Thoracic aorta (tissue), 2 donors: Measurements from ENCODE around the gene AZGP1. TPM values are rescaled to one million over a fixed set of nuclear protein-coding genes. Genes with fewer than 3 reads are reported as not detected.

Source experiments
- ATAC-seq: fragments of 150-250 bp; one replicate; pipeline ENCODE4 v1.8.0; 2017; ENCODE audit warnings: low read depth; ENCODE audit not compliant: insufficient number of reproducible peaks, low FRiP score
- DNase-seq: peaks from one replicate; pipeline ENCODE4 v3.0.0-alpha.2; 2020; ENCODE audit warnings: low spot score
- H3K27ac ChIP-seq, 2 donors: fragments of 200-600 bp; sonication (generic); 1 replicate in 1 of 2; 2 replicates in 1 of 2; pipeline ENCODE4 v1.5.1; 2016; ENCODE audit warnings: mild to moderate bottlenecking in 2 of 2, moderate library complexity in 2 of 2
- H3K27me3 ChIP-seq: fragments of 200-600 bp; sonication (generic); replicated peaks from 2 replicates; pipeline ENCODE4 v1.6.0; 2016; ENCODE audit warnings: mild to moderate bottlenecking; ENCODE audit not compliant: insufficient read depth
- H3K36me3 ChIP-seq: fragments of 200-600 bp; sonication (generic); one replicate; pipeline ENCODE4 v1.5.1; 2016
- H3K4me1 ChIP-seq, 2 donors: fragments of 200-600 bp; sonication (generic); 1 replicate in 1 of 2; 2 replicates in 1 of 2; pipeline versions ENCODE4 v1.5.1 to v1.6.0; 2016; ENCODE audit warnings: low read depth in 2 of 2, mild to moderate bottlenecking in 1 of 2; ENCODE audit not compliant: control insufficient read depth in 1 of 2
- H3K4me3 ChIP-seq: fragments of 200-600 bp; sonication (generic); 2 replicates; pipeline ENCODE4 v1.5.1; 2016; ENCODE audit warnings: mild to moderate bottlenecking
- H3K9me3 ChIP-seq: fragments of 200-600 bp; sonication (generic); 2 replicates; pipeline ENCODE4 v1.5.1; 2016
- total RNA-seq, 2 donors: library from RNA; depleted of rRNA; stranded (reverse); fragments of >200 nt; gene quantifications; one replicate each; pipeline versions ENCODE4 v1.1.0 to v1.2.3, GENCODE V29; 2016
- TF ChIP-seq, protein P1 (sequence below): fragments of 200-600 bp; sonication (generic); IDR thresholded peaks from one replicate; pipeline ENCODE4 v1.5.1; 2019; ENCODE audit warnings: antibody characterized with exemption

The AZGP1 gene
- total RNA-seq, 2 donors from 2014 or later: 2.3 TPM; not detected in 1

DNA sequence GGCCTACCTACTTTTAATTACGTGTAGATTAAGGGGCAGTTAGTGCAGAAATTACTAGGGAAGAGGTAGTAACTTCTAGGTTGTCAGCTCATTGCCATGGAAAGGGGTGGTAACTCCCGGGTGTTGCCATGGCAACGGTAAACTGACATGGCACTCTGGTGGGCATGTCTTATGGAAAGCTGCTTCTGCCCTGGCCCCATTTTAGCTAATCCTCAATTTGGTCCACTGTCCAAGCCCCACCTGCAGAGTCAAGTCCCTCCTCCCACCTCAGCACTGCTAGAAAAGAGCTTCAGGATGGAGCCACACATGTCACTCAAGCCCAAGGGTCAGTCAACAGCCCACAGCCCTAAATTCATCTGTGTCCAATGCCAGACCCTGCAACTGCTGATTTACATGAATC lies 32.1 kb upstream of the AZGP1 start:
- DNase-seq (no peak), ATAC-seq (no peak)
- Histone ChIP-seq H3K36me3 (no peaks in the 10 kb centered on the region), H3K9me3 (no peaks in the 10 kb centered on the region), H3K27ac (no peak overlapping the region), H3K27me3 (no peaks in the 10 kb centered on the region), H3K4me3 (no peak overlapping the region), H3K4me1 (no peaks in the 10 kb centered on the region)
- TF ChIP-seq, protein P1, sequence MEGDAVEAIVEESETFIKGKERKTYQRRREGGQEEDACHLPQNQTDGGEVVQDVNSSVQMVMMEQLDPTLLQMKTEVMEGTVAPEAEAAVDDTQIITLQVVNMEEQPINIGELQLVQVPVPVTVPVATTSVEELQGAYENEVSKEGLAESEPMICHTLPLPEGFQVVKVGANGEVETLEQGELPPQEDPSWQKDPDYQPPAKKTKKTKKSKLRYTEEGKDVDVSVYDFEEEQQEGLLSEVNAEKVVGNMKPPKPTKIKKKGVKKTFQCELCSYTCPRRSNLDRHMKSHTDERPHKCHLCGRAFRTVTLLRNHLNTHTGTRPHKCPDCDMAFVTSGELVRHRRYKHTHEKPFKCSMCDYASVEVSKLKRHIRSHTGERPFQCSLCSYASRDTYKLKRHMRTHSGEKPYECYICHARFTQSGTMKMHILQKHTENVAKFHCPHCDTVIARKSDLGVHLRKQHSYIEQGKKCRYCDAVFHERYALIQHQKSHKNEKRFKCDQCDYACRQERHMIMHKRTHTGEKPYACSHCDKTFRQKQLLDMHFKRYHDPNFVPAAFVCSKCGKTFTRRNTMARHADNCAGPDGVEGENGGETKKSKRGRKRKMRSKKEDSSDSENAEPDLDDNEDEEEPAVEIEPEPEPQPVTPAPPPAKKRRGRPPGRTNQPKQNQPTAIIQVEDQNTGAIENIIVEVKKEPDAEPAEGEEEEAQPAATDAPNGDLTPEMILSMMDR: no peak

DNA sequence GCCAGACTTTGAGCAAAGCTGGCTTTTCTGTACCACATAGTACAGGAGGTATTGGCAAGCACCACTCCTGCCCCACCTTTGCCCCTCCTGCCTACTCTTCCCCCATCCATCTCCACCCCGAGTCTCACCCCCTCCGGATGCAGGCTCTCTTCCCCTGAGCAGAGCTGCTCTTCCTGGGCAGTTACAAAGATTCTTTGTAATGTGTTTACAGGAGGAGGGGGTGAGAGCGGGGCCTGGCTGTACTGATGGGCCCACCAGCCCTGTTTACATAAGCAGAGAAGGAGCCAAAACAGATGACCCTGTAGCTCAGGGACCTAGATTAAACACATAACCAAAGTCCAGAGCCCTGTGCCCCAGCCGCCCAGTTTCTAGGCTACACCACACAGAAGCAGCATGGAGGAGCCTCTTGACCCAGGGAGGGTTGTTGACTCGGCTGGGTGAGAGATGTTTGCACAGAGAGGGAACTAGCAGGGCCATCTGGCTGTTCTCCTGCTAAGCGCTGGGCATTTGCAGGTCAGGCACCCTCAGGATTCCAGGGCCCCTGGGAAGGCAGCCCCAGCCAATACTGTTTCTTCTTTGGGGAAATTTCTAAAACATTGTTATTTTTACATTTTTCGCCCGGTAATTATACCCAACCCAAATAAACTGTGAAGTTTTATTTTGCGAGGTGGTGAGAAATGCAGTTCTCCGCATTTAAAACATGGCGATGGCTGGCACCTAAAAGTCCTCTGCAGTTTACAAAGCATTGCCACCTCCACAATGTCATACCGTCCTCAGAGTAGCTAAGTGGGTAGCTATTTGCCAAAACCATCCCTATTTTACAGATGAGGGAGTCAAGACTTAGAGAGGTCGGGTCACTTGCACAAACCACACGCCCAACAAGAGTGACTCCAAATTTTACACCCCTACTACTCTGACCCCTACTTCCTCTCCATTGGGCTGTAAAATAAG lies 28.2 kb upstream of the AZGP1 start:
- no peaks in the 10 kb centered on the region for H3K36me3 ChIP-seq
- no peaks in the 10 kb centered on the region for H3K27me3 ChIP-seq
- no peaks in the 10 kb centered on the region for H3K4me1 ChIP-seq
- ATAC-seq: no peak
- H3K27ac ChIP-seq: no peak overlapping the region
- no peak for DNase-seq
- no peaks in the 10 kb centered on the region for H3K9me3 ChIP-seq
- TF ChIP-seq, protein P1: no peak
- no peak overlapping the region for H3K4me3 ChIP-seq

DNA sequence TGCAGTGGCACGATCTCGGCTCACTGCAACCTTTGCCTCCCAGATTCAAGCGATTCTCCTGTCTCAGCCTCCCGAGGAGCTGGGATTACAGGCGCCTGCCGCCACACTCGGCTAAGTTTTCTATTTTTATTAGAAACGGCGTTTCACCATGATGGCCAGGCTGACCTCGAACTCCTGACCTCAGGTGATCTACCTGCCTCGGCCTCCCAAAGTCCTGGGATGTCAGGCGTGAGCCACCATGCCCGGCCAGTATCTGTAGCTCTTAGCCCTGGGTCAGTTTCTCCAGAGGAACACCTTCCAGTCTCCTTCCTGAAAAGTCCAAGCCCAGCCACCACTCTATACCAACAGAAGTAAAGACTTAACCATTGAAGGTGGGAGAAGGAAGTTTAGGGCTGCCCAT lies 24.4 kb upstream of the AZGP1 start:
- DNase-seq (no peak), ATAC-seq (no peak)
- Histone ChIP-seq H3K27ac (no peak overlapping the region), H3K36me3 (no peaks in the 10 kb centered on the region), H3K9me3 (no peaks in the 10 kb centered on the region), H3K27me3 (no peaks in the 10 kb centered on the region), H3K4me3 (no peak overlapping the region), H3K4me1 (peaks cover 0 to 10% of the 10 kb centered on the region in 2 donors)
- TF ChIP-seq, protein P1: no peak

DNA sequence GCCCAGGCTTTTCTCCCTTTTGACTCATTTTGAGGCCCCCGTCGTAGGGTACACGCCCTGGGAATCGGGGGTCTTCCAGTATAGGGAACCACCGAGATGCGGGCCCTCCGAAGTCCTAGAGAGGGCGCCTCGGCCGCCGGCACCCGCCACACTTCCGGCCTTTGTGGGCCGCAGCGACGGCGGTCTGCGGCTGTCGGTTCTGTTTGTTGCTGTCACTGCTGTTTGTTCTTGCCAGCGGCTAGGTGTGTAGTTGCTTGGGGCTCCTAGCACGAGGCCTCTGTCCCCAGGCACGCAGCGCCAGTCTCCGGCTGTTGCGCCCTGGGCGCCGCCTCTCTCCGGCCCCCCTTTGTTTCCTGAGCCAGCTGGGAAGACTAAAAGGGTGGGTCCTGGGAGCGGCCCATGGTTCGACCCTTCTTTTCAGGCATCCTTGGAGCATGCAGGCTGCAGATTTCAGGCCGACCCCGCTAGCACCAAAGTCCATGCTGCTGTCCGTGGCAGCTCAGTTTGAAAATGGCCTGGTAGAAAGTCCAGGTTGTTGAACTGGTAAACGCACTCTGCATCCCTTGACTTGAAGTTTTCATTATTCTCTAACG lies 21.8 kb upstream of the AZGP1 start:
- Histone ChIP-seq H3K36me3 (no peaks in the 10 kb centered on the region), H3K4me1 (peaks cover 0 to 10% of the 10 kb centered on the region in 2 donors), H3K27ac (peak overlapping the region; percentile 18 to 47), H3K9me3 (no peaks in the 10 kb centered on the region), H3K4me3 (peak overlapping the region; percentile 76), H3K27me3 (no peaks in the 10 kb centered on the region)
- ATAC-seq: no peak
- TF ChIP-seq, protein P1: no peak
- no peak for DNase-seq

DNA sequence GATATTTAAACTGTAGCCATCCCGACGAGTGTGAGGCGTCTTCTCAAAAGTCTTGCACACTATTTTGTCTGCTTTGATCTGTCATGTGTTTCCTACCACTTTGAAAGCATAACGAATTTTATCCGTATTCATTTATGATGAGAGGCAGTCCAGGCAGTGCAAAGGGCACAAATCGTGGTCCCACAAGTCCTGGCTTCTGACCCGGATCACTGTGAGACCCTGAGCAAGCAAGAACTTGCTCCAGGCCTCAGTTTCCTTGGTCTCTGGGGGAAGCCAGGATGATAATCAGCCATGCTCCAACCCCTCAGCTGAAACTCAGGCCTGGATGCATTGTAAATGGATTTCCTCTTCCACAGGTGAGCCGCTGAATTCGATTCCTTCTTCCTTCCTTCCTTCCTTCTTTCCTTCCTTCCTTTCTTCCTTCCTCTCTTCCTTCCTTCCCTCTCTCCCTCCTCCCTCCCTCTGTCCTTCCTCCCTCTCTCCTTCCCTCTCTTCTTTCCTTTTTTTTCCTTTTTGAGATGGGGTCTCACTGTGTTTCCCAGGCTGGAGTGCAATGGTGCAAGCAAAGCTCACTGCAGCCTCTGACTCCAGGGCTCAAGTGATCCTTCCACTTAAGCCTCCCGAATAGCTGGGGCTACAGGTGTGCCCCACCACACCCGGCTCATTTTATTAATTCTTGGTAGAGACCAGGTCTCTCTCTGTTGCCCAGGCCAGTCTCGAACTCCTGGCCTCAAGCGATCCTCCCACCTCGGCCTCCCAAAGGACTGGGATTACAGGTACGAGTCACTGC lies 21.1 kb upstream of the AZGP1 start:
- TF ChIP-seq, protein P1: no peak
- no peaks in the 10 kb centered on the region for H3K9me3 ChIP-seq
- DNase-seq (no peak), ATAC-seq (no peak)
- peak overlapping the region in 1 of 2 donors; percentile 47 for H3K27ac ChIP-seq
- no peaks in the 10 kb centered on the region for H3K27me3 ChIP-seq
- H3K4me3 ChIP-seq: peak overlapping the region; percentile 76
- H3K4me1 ChIP-seq: peaks cover 0 to 10% of the 10 kb centered on the region in 2 donors
- no peaks in the 10 kb centered on the region for H3K36me3 ChIP-seq
